GM12872 (cell line): ENCODE results near the gene KIAA1549.
A peak's percentile ranks its signal among the peaks of the same experiment; 100 is the strongest.

Source experiments
- CTCF ChIP-seq: IDR thresholded peaks from 3 replicates; pipeline ENCODE4 v1.5.1; 2011; ENCODE audit warnings: low read depth, mild to moderate bottlenecking, low read length, moderate library complexity; ENCODE audit not compliant: insufficient read depth

KIAA1549 gene

DNA sequence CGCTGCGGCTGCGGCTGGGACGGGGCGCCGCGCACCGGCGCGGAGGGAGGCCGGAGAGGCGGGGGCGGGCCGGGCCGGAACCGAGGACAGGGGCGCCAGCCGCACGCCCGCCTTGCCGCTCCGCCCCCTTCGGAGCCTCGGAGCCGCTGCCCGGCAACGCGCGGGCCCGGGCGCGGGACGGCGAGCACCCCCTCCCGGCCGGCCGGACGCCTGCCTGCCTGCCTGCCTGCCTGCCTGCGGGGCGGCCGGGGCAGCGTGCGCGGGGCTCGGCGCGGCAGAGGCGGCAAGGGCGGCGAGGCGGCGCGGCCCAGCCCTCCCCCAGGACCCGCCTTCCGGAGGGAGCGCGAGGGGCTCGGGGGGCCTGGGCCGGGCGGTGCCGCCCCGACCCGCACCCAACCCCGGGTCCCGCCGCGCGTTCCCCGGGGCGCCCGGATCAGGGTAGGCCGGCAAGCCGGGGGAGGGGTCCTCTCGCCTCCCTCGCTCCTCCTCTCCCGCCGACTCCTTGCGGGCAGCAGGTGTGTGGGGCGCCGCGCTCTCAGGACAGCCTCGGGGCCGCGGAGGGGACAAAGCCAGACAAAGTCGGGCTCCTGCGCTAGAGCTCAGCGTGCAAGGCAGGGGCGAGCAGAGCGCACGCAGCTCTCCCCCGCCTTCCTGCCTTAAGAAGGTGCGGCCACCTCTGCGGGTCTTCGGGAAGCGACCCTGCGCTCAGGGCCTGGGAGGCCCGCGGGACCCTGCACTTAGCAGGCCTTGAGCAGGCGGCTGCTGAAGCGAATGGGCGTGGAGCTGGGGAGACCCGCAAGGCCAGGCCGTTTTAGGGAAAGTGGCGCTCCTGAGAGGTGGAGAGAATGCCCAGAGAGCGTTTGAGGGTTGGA, at the start of gene KIAA1549:
TSS of gene KIAA1549 (minus strand) at position 58 of the 872 bp plus-strand sequence. CDS start 120 bp downstream, outside the sequence.
- peak; percentile 20; the same call in 1 of the 3 replicates for TF ChIP-seq CTCF

DNA sequence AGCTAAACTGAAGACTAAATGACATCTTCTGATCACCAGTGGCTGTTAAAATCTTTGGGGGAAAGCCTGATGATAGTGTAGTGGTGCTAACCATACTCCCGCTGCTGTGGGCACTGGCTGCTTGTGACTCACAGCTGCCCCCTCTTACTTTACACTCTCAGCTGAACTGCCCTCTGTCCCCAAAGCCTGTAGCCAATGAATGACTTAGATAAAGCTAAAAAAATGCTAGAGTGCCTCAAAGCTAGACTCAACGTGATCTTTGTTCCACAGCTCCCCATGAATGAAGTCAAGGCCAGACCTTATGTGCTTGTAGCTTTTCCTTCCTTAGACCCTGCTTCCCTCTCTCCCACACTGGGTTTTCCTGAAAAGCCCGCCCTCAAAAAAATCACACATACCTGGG, 48.2 kb upstream of the KIAA1549 start:
- TF ChIP-seq CTCF: no peak

- TF ChIP-seq CTCF: no peak
Observed at GRCh38 chr7:139026551-139026950, 45.4 kb upstream of the KIAA1549 start.

GRCh38 chr7:139023076-139023475, 41.9 kb upstream of the KIAA1549 start:
- TF ChIP-seq CTCF: no peak

DNA sequence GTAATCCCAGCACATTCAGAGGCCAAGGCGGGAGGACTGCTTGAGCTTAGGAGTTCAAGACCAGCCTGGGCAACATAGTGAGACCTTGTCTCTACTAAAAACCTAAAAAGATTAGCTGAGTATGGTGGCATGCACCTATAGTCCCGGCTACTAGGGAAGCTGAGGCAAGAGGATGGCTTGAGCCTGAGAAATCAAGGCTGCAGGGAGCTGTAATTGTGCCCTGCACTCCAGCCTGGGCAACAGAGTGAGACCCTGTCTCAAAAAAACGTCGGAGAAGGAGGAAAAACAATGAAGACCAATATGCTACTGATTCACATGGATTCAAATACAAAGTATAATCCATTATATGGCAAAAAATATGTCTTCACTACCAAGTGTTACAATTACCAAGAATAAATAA, 41.1 kb upstream of the KIAA1549 start:
- TF ChIP-seq CTCF: no peak

GRCh38 chr7:139018910-139019309, 37.7 kb upstream of the KIAA1549 start:
- TF ChIP-seq CTCF: no peak

GRCh38 chr7:139016931-139017511, 35.8 kb upstream of the KIAA1549 start:
- TF ChIP-seq CTCF: peak; percentile 75
